Measurements from ENCODE around the gene WWC2. TPM values are rescaled to one million over a fixed set of nuclear protein-coding genes. Genes with fewer than 3 reads are reported as not detected.

WWC2 gene
- total RNA-seq, 1 experiment from 2014 or later = 80.3 TPM

- POLR2A ChIA-PET = interaction anchor here (0.6 kb wide), 1 partner anchor 45 kb away, joined by 6 read pairs; no protein-coding TSS in a partner anchor
- in situ Hi-C loops (cut with HindIII; ENCODE audit: low pct_unique_long_range_greater_than_20kb, low sequenced_read_pairs) = no loop called here
- TF ChIP-seq TCF7L2 (IDR thresholded peaks at IDR 0.05; ENCODE audit: low read depth, low read length) = no peak
- TF ChIP-seq POLR2AphosphoS5 (IDR thresholded peaks at IDR 0.05; ENCODE audit: low read depth, low read length) = no peak
- no peak for TF ChIP-seq SIN3A (IDR thresholded peaks at IDR 0.05; ENCODE audit: borderline replicate concordance, insufficient read depth, low read depth, low read length)
- no peak for TF ChIP-seq REST (IDR thresholded peaks at IDR 0.05; ENCODE audit: insufficient read depth in 1 of 2, low read depth in 2 of 2, low read length in 1 of 2)
Observed at GRCh38 chr4:183306811-183307210, 207.8 kb downstream of the WWC2 start.

GRCh38 chr4:183312841-183313240, 213.8 kb downstream of the WWC2 start:
- Histone ChIP-seq H3K4me3 (ENCODE audit: low read depth in 2 of 2, low read length in 2 of 2) (no peak overlapping the region), H3K4me1 (ENCODE audit: control insufficient read depth, insufficient read depth, low read length) (no peaks in the 10 kb centered on the region), H3K27ac (ENCODE audit: low read length) (no peak overlapping the region), H3K27me3 (ENCODE audit: control insufficient read depth, insufficient read depth, low read length) (no peaks in the 10 kb centered on the region), H3K9me3 (ENCODE audit: control insufficient read depth, insufficient read depth, low read depth, low read length) (no peaks in the 10 kb centered on the region), H3K36me3 (ENCODE audit: control insufficient read depth, insufficient read depth, low read length) (no peaks in the 10 kb centered on the region; the same call in 1 of the 2 replicates)
- in situ Hi-C loops (cut with HindIII; ENCODE audit: low pct_unique_long_range_greater_than_20kb, low sequenced_read_pairs) = no loop called here
- CTCF ChIA-PET = no interaction called here
- DNase-seq (ENCODE audit: low read depth, low spot score) (no peak), ATAC-seq (no peak)
- intact Hi-C loops (cut with micrococcal nuclease; ENCODE audit: unreplicated experiment) = no loop called here
- no TSS peak for BruUV-seq (replicated peaks)
- POLR2A ChIA-PET = no interaction called here
- TF ChIP-seq SIN3A (IDR thresholded peaks at IDR 0.05; ENCODE audit: borderline replicate concordance, insufficient read depth, low read depth, low read length) (no peak), TCF7L2 (IDR thresholded peaks at IDR 0.05; ENCODE audit: low read depth, low read length) (no peak), REST (IDR thresholded peaks at IDR 0.05; ENCODE audit: insufficient read depth in 1 of 2, low read depth in 2 of 2, low read length in 1 of 2) (no peak), CTCF (IDR thresholded peaks at IDR 0.05) (no peak)

More at GRCh38 chr4:183306811-183307210, 207.8 kb downstream of the WWC2 start:
- CTCF ChIA-PET = no interaction called here
- H3K4me1 ChIP-seq (ENCODE audit: control insufficient read depth, insufficient read depth, low read length) = no peaks in the 10 kb centered on the region
- peaks cover 3% of the 10 kb centered on the region; the same call in 1 of the 2 replicates for H3K36me3 ChIP-seq (ENCODE audit: control insufficient read depth, insufficient read depth, low read length)
- no peaks in the 10 kb centered on the region for H3K9me3 ChIP-seq (ENCODE audit: control insufficient read depth, insufficient read depth, low read depth, low read length)
- H3K27me3 ChIP-seq (ENCODE audit: control insufficient read depth, insufficient read depth, low read length) = no peaks in the 10 kb centered on the region
- intact Hi-C loops (cut with micrococcal nuclease; ENCODE audit: unreplicated experiment) = loop anchor here (10.0 kb wide), 1 partner anchor 88 kb away; no protein-coding TSS in a partner anchor
- no TSS peak for BruUV-seq (replicated peaks)
- H3K27ac ChIP-seq (ENCODE audit: low read length) = no peak overlapping the region
- no peak overlapping the region for H3K4me3 ChIP-seq (ENCODE audit: low read depth in 2 of 2, low read length in 2 of 2)
- no peak for ATAC-seq
- DNase-seq (ENCODE audit: low read depth, low spot score) = no peak
